Psoas muscle (tissue), 8 donors: Measurements from ENCODE around the gene PGLYRP2. TPM values are rescaled to one million over a fixed set of nuclear protein-coding genes. Genes with fewer than 3 reads are reported as not detected.

Source experiments
- ATAC-seq, 4 donors: fragments of 200-7000 bp; cut with Tn5 transposase; one replicate each; pipeline ENCODE4 v1.9.1; 2020; ENCODE audit warnings: moderate library complexity in 3 of 4, mild to moderate bottlenecking in 2 of 4
- DNase-seq, 2 donors: peaks; one replicate each; pipeline ENCODE4 v3.0.0-alpha.2; 2020
- H3K27ac ChIP-seq: fragments of 200-600 bp; one replicate; pipeline ENCODE4 v1.8.0; 2022
- H3K27me3 ChIP-seq, 3 donors: fragments of 200-600 bp in 1 of 3; one replicate each; pipeline versions ENCODE4 v1.6.1 to v1.8.0; 2013 to 2022; ENCODE audit warnings: low read length in 2 of 3, mild to moderate bottlenecking in 2 of 3, moderate library complexity in 1 of 3; ENCODE audit not compliant: insufficient read depth in 3 of 3
- H3K36me3 ChIP-seq, 2 donors: fragments of 200-600 bp in 1 of 2; one replicate each; pipeline versions ENCODE4 v1.6.1 to v1.8.0; 2013 to 2022; ENCODE audit warnings: low read depth in 1 of 2, mild to moderate bottlenecking in 1 of 2, moderate library complexity in 1 of 2; ENCODE audit not compliant: insufficient read depth in 1 of 2
- H3K4me1 ChIP-seq: fragments of 200-600 bp; one replicate; pipeline ENCODE4 v1.8.0; 2022
- H3K4me3 ChIP-seq: fragments of 200-600 bp; one replicate; pipeline ENCODE4 v1.8.0; 2022; ENCODE audit warnings: mild to moderate bottlenecking
- H3K9me3 ChIP-seq: fragments of 200-600 bp; one replicate; pipeline ENCODE4 v1.8.0; 2022
- CTCF ChIP-seq: fragments of 200-600 bp; IDR thresholded peaks from one replicate; pipeline ENCODE4 v1.8.0; 2022; ENCODE audit warnings: antibody characterized with exemption
- WGBS, 3 donors: extraction: QIAGEN DNeasy Blood & Tissue Kit; methylation state at CpG; one replicate each; pipeline versions ENCODE4 v1.1.6 to v1.1.7; 2013; 5-methylcytosine and 5-hydroxymethylcytosine counted together
- intact Hi-C, 2 donors: fragments of 100-400 bp; cut with DNase I; formaldehyde crosslinking; loops; one replicate each; pipeline versions ENCODE4 v1.11.0 to v1.14.2; 2022
- polyA plus RNA-seq, 3 donors: library from polyadenylated mRNA; stranded (reverse); fragments of 200-250 nt; gene quantifications; one replicate each; pipeline ENCODE4 v1.2.3, GENCODE V29; 2013
- total RNA-seq, 4 donors: library from RNA; stranded (reverse); fragmentation: NEBNext Ultra II Directional in 2 of 4; extraction: Animal tissue kit (Norgen Biotek cat#: 25700) in 2 of 4; gene quantifications; one replicate each; pipeline versions ENCODE4 v1.2.1 to v1.2.4, GENCODE V29; 2021 to 2023
- donor health status: healthy with polysubstance abuse.
- donor health status: DM: no; HTN: no; CAD: no; lungs with moderate emphysema.
- donor health status: Bipolar disorder and iron deficiency.
- donor health status: healthy.
- donor health status: DM: yes; HTN: yes; CAD: no.
- donor health status: DM: no; HTN: no; CAD: no.
- donor health status: DM: no; HTN: no; CAD: no.
- donor health status: DM: yes; HTN: yes; CAD: no.

The PGLYRP2 gene
- total and polyA plus RNA-seq, 7 donors = not detected

DNA sequence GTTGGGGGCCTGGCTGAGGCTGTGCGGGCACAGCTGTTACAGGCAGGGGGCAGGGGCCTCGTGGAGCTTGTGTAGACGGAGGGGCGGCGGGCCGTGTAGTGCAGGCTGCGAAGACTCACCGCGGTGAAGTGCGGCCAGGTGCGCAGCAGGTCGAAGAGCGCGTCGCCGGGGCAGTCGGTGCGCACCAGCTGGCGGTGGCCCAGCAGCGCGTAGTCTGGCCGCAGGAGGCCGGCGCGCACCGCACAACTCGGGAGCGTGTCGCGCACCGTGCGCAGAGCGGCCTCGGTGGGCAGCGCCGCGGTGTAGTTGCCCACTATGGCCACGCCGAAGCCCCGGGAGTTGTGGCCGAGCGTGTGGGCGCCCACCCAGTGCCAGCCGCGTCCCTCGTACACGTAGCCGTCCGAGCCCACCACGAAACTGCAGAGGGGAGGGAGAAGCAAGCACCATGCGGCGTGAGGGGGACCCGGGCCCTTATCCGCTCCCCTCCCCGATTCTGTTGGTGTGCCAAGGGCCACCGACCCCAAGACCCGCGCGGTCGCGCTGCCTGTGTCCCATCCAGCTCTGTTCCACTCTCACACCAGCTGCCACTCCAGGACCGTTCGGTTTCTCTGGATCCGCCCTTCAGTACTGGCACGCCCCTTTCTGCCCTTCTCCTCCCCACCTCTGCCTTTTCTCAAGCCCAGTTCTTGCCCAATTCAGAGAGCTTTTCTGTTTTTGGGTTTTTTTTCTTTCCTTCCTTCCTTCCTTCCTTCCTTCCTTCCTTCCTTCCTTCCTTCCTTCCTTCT, 9.6 kb downstream of the PGLYRP2 start:
- intact Hi-C loops = no loop called here
- no peaks in the 10 kb centered on the region for H3K36me3 ChIP-seq
- no peak overlapping the region for H3K27ac ChIP-seq
- ATAC-seq (peak in 3 of 4 donors; percentile 25 to 54 (median 50)), DNase-seq (peak in 1 of 2 donors; percentile 58)
- H3K9me3 ChIP-seq = no peaks in the 10 kb centered on the region
- peaks cover 0 to 38% (median 12%) of the 10 kb centered on the region in 3 donors for H3K27me3 ChIP-seq
- H3K4me3 ChIP-seq = peak overlapping the region; percentile 50
- no peaks in the 10 kb centered on the region for H3K4me1 ChIP-seq
- 2 to 4% (median 4%) methylated on average over 40 to 65 of the region's 65 CpGs for WGBS, 3 donors
- no peak for TF ChIP-seq CTCF

DNA sequence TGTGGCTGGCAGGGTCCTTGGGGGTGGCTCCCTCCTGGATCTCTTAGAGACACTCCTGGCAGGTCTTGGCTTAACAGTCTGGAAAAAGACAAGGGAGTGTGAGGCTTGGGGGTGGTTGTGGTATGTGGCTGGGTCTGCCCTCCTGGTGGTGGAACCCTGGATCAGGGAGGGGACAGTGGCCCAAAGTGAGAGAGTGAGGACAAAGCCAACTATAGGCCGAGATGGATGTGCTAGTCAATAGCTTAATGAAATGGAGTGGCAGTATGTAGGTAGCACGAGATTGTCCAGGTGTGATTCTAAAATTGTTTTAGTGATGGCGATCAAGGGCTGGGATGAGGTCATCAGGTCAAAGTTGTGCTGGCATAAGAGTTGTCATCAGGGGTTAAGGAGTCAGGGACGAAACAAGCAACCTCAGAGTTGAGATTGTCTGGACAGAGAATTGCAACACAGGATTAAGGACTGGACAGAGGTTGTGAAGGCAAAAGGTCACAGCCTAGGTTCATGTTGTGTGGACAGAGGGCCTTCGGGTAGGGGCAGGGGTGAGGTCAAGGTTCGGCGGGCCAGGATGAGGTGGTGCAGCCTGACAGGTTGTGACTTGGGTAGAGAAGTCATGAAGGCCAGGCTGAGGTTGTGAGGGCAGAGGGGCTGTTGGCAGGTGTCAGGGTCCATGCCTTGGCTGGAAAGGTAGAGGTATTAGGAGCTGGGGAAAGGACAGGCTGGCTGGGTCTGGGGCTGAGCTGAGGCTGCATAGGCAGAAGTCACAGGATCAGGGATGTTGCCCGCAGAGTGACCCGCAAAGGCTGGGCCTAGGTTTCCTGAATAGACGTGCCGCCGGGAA, 10.4 kb downstream of the PGLYRP2 start:
- WGBS, 3 donors = 57 to 62% (median 61%) methylated on average over 12 of the region's 12 CpGs
- Histone ChIP-seq H3K27me3 (peaks cover 0 to 38% (median 12%) of the 10 kb centered on the region in 3 donors), H3K4me3 (peak overlapping the region; percentile 50), H3K27ac (no peak overlapping the region), H3K4me1 (no peaks in the 10 kb centered on the region), H3K9me3 (no peaks in the 10 kb centered on the region), H3K36me3 (no peaks in the 10 kb centered on the region)
- intact Hi-C loops = no loop called here
- ATAC-seq (no peak), DNase-seq (no peak)
- TF ChIP-seq CTCF = no peak

DNA sequence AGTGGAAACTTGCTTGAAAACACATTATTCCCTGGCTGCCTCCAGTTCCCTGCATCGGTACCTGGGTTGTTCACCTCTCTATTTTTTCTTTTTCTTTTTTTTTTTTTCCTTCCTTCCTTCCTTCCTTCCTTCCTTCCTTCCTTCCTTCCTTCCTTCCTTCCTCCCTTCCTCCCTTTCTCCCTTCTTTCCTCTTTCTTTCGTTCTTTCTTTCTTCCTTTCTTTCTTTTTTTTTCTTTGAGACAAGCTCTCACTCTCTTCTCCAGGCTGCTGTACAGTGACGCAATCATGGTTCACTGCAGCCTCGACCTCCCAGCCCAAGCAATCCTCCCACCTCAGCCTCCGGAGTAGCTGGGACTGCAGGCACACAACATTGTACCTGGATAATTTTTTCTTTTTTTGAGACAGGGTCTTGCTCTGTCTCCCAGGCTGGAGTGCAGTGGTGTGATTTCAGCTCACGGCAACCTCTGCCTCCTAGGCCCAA, 11.5 kb downstream of the PGLYRP2 start:
- ATAC-seq = no peak
- Histone ChIP-seq H3K9me3 (no peaks in the 10 kb centered on the region), H3K36me3 (no peaks in the 10 kb centered on the region), H3K27ac (no peak overlapping the region), H3K27me3 (peaks cover 0 to 38% (median 12%) of the 10 kb centered on the region in 3 donors), H3K4me3 (no peak overlapping the region), H3K4me1 (no peaks in the 10 kb centered on the region)
- no peak for DNase-seq
- no peak for TF ChIP-seq CTCF
- intact Hi-C loops = no loop called here
- WGBS, 3 donors = 76 to 81% (median 77%) methylated on average over 6 of the region's 6 CpGs

DNA sequence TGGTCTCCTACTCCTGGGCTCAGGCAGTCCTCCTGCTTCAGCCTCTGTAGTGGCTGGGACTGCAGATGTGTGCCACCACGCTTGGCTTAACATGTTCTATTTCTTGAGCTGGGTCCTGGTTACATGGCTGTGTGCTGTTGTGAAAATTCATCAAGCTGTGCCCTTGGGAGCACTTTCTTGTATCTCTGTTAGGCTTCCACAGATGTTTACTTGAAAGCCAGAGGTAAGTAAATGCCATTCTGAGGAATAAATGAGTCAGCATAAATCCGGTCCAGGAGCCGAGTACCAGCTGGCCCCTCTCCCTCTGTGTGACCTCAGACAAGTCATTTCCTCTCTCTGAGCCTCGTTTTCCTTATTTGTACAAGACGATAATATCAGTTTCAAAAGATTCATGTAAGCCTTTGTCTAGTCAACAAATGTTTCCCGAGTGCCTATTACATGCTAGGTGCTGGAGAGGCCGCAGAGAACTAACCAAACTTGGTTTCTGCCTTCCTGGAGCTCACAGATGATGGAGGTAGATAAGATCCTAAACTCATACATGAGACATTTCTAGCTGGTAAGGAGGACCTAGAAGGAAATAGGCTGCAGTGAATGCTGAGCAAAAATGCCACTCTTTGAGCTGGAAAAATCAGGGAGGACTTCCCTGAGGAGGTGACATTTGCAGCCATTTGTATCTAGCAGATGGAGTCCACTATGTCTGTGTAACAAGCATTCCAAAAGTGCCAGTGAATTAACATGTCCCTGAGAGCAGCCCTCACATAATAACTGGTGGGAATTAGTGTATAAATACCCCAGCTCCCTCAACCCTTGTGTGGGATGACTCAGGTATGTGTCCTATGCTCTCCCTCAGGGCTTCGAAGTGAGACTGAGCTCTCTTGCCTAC, 12.2 kb downstream of the PGLYRP2 start:
- WGBS, 3 donors = 38 to 40% (median 40%) methylated on average over 8 of the region's 8 CpGs
- H3K36me3 ChIP-seq = no peaks in the 10 kb centered on the region
- H3K4me1 ChIP-seq = no peaks in the 10 kb centered on the region
- DNase-seq = no peak
- intact Hi-C loops = no loop called here
- peaks cover 0 to 38% (median 12%) of the 10 kb centered on the region in 3 donors for H3K27me3 ChIP-seq
- no peaks in the 10 kb centered on the region for H3K9me3 ChIP-seq
- H3K27ac ChIP-seq = no peak overlapping the region
- H3K4me3 ChIP-seq = no peak overlapping the region
- no peak for ATAC-seq
- no peak for TF ChIP-seq CTCF
